Measurements from ENCODE around the gene ZNF280B. TPM values are rescaled to one million over a fixed set of nuclear protein-coding genes. Genes with fewer than 3 reads are reported as not detected.

Gene ZNF280B, protein sequence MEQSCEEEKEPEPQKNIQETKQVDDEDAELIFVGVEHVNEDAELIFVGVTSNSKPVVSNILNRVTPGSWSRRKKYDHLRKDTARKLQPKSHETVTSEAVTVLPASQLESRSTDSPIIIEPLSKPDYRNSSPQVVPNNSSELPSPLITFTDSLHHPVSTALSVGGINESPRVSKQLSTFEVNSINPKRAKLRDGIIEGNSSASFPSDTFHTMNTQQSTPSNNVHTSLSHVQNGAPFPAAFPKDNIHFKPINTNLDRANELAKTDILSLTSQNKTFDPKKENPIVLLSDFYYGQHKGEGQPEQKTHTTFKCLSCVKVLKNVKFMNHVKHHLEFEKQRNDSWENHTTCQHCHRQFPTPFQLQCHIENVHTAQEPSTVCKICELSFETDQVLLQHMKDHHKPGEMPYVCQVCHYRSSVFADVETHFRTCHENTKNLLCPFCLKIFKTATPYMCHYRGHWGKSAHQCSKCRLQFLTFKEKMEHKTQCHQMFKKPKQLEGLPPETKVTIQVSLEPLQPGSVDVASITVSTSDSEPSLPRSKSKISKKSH
- polyA plus RNA-seq, result under 1 TPM in 1 of 2 donors, not detected in 1; 0.05 TPM

GRCh38 chr22:22508274-22509176 lies at the start of gene ZNF280B:
ZNF280B (minus strand) TSS chr22:22508742; CDS start chr22:22489398, 19,344 bp downstream.
- Histone ChIP-seq H3K9me3 (ENCODE audit: control insufficient read depth in 2 of 2, insufficient read depth in 1 of 2, low read depth in 1 of 2, low read length in 1 of 2) (peaks cover 0 to 10% of the 10 kb centered on the region in 2 donors), H3K4me1 (ENCODE audit: control insufficient read depth in 2 of 2, insufficient read depth in 2 of 2, low read length in 1 of 2) (peaks cover 0 to 5% of the 10 kb centered on the region in 2 donors), H3K27me3 (ENCODE audit: control insufficient read depth in 1 of 2, insufficient read depth in 2 of 2, low read length in 2 of 2) (no peaks in the 10 kb centered on the region), H3K4me3 (ENCODE audit: low read depth in 1 of 2, low read length in 2 of 2) (peak within 1 kb of the TSS; percentile 34 to 44), H3K36me3 (ENCODE audit: control insufficient read depth in 2 of 2, insufficient read depth in 2 of 2, low read length in 1 of 2) (no peaks in the 10 kb centered on the region), H3K27ac (ENCODE audit: low read depth in 2 of 2, low read length in 1 of 2) (no peak within 1 kb of the TSS)
- WGBS, 2 donors, result 5 to 7% methylated on average over 72 of the region's 72 CpGs

DNA sequence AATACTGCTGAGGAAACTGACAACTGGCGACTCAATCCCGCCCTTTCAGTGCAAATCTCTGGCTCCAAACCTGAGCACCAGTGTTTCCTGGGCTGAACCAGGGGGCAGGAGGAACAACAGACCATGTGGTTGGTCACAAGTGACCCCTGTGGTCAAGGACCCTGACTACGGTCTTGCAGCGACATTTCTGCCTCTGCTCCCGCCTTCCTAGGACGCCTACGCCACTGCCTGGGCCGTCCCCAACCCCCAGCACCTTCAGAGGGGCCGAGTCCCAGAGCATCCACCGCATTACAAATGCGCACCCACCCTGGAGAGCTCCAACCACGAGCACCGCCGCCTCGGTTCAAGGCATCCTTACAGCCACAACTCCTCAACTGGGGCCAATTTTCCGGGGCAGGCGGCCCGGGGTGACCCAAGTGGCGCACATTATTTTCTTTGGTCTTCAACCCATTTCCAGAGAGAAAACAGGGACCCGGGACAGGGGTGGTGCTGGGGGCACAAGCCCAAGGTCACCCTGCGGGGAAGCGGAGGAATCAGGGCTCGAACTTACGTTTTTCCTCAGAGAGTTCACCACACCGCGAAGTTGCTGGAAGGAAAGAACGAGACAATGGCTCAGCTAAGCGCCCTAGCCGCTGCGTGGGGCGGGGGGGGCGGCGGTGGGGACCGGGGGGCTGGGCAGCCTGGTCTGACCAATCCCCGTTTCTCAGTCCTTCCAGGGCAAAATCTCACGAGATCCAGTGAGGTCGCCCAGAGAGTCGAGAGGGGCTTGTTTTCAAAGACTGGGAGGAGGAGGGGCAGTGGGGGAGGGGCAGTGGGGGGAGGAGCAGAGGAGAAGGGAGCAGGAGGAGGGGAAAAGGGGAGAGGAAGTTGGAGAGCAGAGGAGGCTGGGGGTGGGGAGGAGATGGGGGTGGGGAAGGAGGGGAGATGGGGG lies 48.7 kb upstream of the ZNF280B start:
- H3K27ac ChIP-seq (ENCODE audit: low read depth in 2 of 2, low read length in 1 of 2), result no peak overlapping the region
- peaks cover 0 to 2% of the 10 kb centered on the region in 2 donors for H3K27me3 ChIP-seq (ENCODE audit: control insufficient read depth in 1 of 2, insufficient read depth in 2 of 2, low read length in 2 of 2)
- no peaks in the 10 kb centered on the region for H3K4me1 ChIP-seq (ENCODE audit: control insufficient read depth in 2 of 2, insufficient read depth in 2 of 2, low read length in 1 of 2)
- 89 to 93% methylated on average over 38 of the region's 38 CpGs for WGBS, 2 donors
- no peaks in the 10 kb centered on the region for H3K9me3 ChIP-seq (ENCODE audit: control insufficient read depth in 2 of 2, insufficient read depth in 1 of 2, low read depth in 1 of 2, low read length in 1 of 2)
- H3K36me3 ChIP-seq (ENCODE audit: control insufficient read depth in 2 of 2, insufficient read depth in 2 of 2, low read length in 1 of 2), result no peaks in the 10 kb centered on the region
- no peak overlapping the region for H3K4me3 ChIP-seq (ENCODE audit: low read depth in 1 of 2, low read length in 2 of 2)

- no peaks in the 10 kb centered on the region for H3K36me3 ChIP-seq (ENCODE audit: control insufficient read depth in 2 of 2, insufficient read depth in 2 of 2, low read length in 1 of 2)
- H3K9me3 ChIP-seq (ENCODE audit: control insufficient read depth in 2 of 2, insufficient read depth in 1 of 2, low read depth in 1 of 2, low read length in 1 of 2), result no peaks in the 10 kb centered on the region
- no peaks in the 10 kb centered on the region for H3K4me1 ChIP-seq (ENCODE audit: control insufficient read depth in 2 of 2, insufficient read depth in 2 of 2, low read length in 1 of 2)
- H3K27me3 ChIP-seq (ENCODE audit: control insufficient read depth in 1 of 2, insufficient read depth in 2 of 2, low read length in 2 of 2), result peaks cover 0 to 2% of the 10 kb centered on the region in 2 donors
- H3K4me3 ChIP-seq (ENCODE audit: low read depth in 1 of 2, low read length in 2 of 2), result no peak overlapping the region
- H3K27ac ChIP-seq (ENCODE audit: low read depth in 2 of 2, low read length in 1 of 2), result no peak overlapping the region
- WGBS, 2 donors, result 91% methylated on average over 14 of the region's 14 CpGs
Observed at GRCh38 chr22:22556578-22556977, 48.0 kb upstream of the ZNF280B start.

DNA sequence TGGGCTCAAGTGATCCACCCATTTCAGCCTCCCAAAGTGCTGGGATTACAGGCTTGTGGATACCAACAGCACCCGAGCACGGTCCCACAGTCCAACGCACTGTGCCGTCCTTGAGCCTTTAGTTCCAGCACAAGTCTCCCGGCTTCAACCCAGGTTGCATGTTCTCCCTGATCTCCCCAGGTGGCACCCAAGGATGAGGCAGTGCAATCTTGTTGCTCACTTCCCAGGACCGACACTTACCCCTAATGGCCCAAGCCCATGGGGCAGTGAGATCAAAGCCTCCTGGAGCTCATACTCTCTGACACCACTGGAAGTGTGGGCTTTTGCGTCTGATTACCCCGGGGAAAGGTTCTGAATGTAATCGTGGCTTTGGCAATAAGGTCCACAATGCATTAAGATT lies 47.1 kb upstream of the ZNF280B start:
- H3K36me3 ChIP-seq (ENCODE audit: control insufficient read depth in 2 of 2, insufficient read depth in 2 of 2, low read length in 1 of 2), result no peaks in the 10 kb centered on the region
- no peak overlapping the region for H3K27ac ChIP-seq (ENCODE audit: low read depth in 2 of 2, low read length in 1 of 2)
- peaks cover 0 to 2% of the 10 kb centered on the region in 2 donors for H3K27me3 ChIP-seq (ENCODE audit: control insufficient read depth in 1 of 2, insufficient read depth in 2 of 2, low read length in 2 of 2)
- no peaks in the 10 kb centered on the region for H3K4me1 ChIP-seq (ENCODE audit: control insufficient read depth in 2 of 2, insufficient read depth in 2 of 2, low read length in 1 of 2)
- 89 to 92% methylated on average over 9 of the region's 9 CpGs for WGBS, 2 donors
- H3K9me3 ChIP-seq (ENCODE audit: control insufficient read depth in 2 of 2, insufficient read depth in 1 of 2, low read depth in 1 of 2, low read length in 1 of 2), result no peaks in the 10 kb centered on the region
- no peak overlapping the region for H3K4me3 ChIP-seq (ENCODE audit: low read depth in 1 of 2, low read length in 2 of 2)

DNA sequence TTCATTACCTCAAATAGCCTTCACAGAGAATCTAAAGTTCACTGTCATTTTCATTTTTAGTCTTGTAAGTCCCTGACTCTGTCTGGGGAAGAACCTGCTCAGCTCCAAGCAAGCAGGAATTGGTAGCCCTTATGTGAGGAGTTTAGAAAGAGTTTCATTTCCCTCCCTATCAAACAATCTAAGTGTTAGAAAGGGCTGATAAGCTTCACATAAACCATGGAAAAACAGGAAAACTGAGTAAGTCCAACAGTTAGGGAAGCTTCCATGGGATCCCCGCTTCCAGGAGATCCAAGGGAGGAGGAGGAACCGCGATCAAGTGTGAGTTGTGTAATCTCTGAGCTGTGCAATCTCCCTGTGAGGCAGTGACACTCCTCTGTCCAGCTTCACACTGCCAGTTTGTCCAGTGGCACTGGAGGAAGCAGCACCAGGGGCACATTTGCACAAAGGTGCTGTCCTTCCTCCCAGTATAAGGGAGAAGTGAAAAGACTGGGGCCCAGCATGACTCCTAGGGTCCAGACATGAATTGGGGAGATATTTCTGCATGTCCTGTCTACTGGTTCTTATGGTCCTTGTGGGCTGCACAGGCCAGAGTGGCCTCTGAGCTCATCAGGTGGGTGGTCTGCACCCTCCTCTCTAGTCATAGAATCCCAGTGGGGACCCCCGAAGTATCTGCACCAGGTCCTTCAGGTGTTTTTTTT lies 46.2 kb upstream of the ZNF280B start:
- Histone ChIP-seq H3K4me3 (ENCODE audit: low read depth in 1 of 2, low read length in 2 of 2) (no peak overlapping the region), H3K27me3 (ENCODE audit: control insufficient read depth in 1 of 2, insufficient read depth in 2 of 2, low read length in 2 of 2) (peaks cover 0 to 2% of the 10 kb centered on the region in 2 donors), H3K36me3 (ENCODE audit: control insufficient read depth in 2 of 2, insufficient read depth in 2 of 2, low read length in 1 of 2) (no peaks in the 10 kb centered on the region), H3K27ac (ENCODE audit: low read depth in 2 of 2, low read length in 1 of 2) (no peak overlapping the region), H3K4me1 (ENCODE audit: control insufficient read depth in 2 of 2, insufficient read depth in 2 of 2, low read length in 1 of 2) (no peaks in the 10 kb centered on the region), H3K9me3 (ENCODE audit: control insufficient read depth in 2 of 2, insufficient read depth in 1 of 2, low read depth in 1 of 2, low read length in 1 of 2) (no peaks in the 10 kb centered on the region)
- 88 to 95% methylated on average over 4 of the region's 4 CpGs for WGBS, 2 donors

GRCh38 chr22:22553735-22554586 lies 45.4 kb upstream of the ZNF280B start:
- 56% methylated on average over 8 of the region's 8 CpGs for WGBS, 2 donors
- no peaks in the 10 kb centered on the region for H3K4me1 ChIP-seq (ENCODE audit: control insufficient read depth in 2 of 2, insufficient read depth in 2 of 2, low read length in 1 of 2)
- no peaks in the 10 kb centered on the region for H3K36me3 ChIP-seq (ENCODE audit: control insufficient read depth in 2 of 2, insufficient read depth in 2 of 2, low read length in 1 of 2)
- no peaks in the 10 kb centered on the region for H3K27me3 ChIP-seq (ENCODE audit: control insufficient read depth in 1 of 2, insufficient read depth in 2 of 2, low read length in 2 of 2)
- H3K4me3 ChIP-seq (ENCODE audit: low read depth in 1 of 2, low read length in 2 of 2), result no peak overlapping the region
- no peaks in the 10 kb centered on the region for H3K9me3 ChIP-seq (ENCODE audit: control insufficient read depth in 2 of 2, insufficient read depth in 1 of 2, low read depth in 1 of 2, low read length in 1 of 2)
- H3K27ac ChIP-seq (ENCODE audit: low read depth in 2 of 2, low read length in 1 of 2), result no peak overlapping the region

- H3K4me3 ChIP-seq (ENCODE audit: low read depth in 1 of 2, low read length in 2 of 2), result no peak overlapping the region
- no peak overlapping the region for H3K27ac ChIP-seq (ENCODE audit: low read depth in 2 of 2, low read length in 1 of 2)
- no peaks in the 10 kb centered on the region for H3K27me3 ChIP-seq (ENCODE audit: control insufficient read depth in 1 of 2, insufficient read depth in 2 of 2, low read length in 2 of 2)
- no peaks in the 10 kb centered on the region for H3K36me3 ChIP-seq (ENCODE audit: control insufficient read depth in 2 of 2, insufficient read depth in 2 of 2, low read length in 1 of 2)
- WGBS, 2 donors, result 92 to 98% methylated on average over 1 of the region's 1 CpG
- H3K4me1 ChIP-seq (ENCODE audit: control insufficient read depth in 2 of 2, insufficient read depth in 2 of 2, low read length in 1 of 2), result no peaks in the 10 kb centered on the region
- H3K9me3 ChIP-seq (ENCODE audit: control insufficient read depth in 2 of 2, insufficient read depth in 1 of 2, low read depth in 1 of 2, low read length in 1 of 2), result no peaks in the 10 kb centered on the region
Observed at GRCh38 chr22:22553141-22553540, 44.6 kb upstream of the ZNF280B start.

- 62 to 68% methylated on average over 4 of the region's 4 CpGs for WGBS, 2 donors
- no peak overlapping the region for H3K4me3 ChIP-seq (ENCODE audit: low read depth in 1 of 2, low read length in 2 of 2)
- no peak overlapping the region for H3K27ac ChIP-seq (ENCODE audit: low read depth in 2 of 2, low read length in 1 of 2)
- no peaks in the 10 kb centered on the region for H3K9me3 ChIP-seq (ENCODE audit: control insufficient read depth in 2 of 2, insufficient read depth in 1 of 2, low read depth in 1 of 2, low read length in 1 of 2)
- H3K36me3 ChIP-seq (ENCODE audit: control insufficient read depth in 2 of 2, insufficient read depth in 2 of 2, low read length in 1 of 2), result no peaks in the 10 kb centered on the region
- H3K4me1 ChIP-seq (ENCODE audit: control insufficient read depth in 2 of 2, insufficient read depth in 2 of 2, low read length in 1 of 2), result no peaks in the 10 kb centered on the region
- H3K27me3 ChIP-seq (ENCODE audit: control insufficient read depth in 1 of 2, insufficient read depth in 2 of 2, low read length in 2 of 2), result no peaks in the 10 kb centered on the region
Observed at GRCh38 chr22:22552630-22553029, 44.1 kb upstream of the ZNF280B start.

All from esophagus (tissue), 2 donors.